K562 (cell line): ENCODE data around the gene WASHC3. TPM values are rescaled to one million over a fixed set of nuclear protein-coding genes. Genes with fewer than 3 reads are reported as not detected.

ENCODE experiments used
- ATAC-seq: fragments of 200-7000 bp; cut with Tn5 transposase; 3 replicates; pipeline ENCODE4 v1.9.1; 2020; ENCODE audit warnings: moderate library complexity
- BruUV-seq: library from RNA; stranded (reverse); fragments of 400-500 nt; replicated peaks from 2 replicates; lab custom pipeline; 2021; lab: Mats Ljungman, UMichigan
- CTCF ChIA-PET: fragments of 300-600 bp; formaldehyde crosslinking; extraction: SDS; loops from one replicate; lab custom pipeline; 2021; ENCODE audit warnings: low intra/inter-chr PET ratio; lab: Yijun Ruan, JAX
- POLR2A ChIA-PET: fragments of 300-600, 350-650 bp; sonication (Branson Sonifier 250); formaldehyde crosslinking; extraction: SDS; loops from one replicate; lab custom pipeline; 2021; ENCODE audit warnings: antibody characterized with exemption, inconsistent platforms; lab: Yijun Ruan, JAX
- DNase-seq, 4 experiments: peaks; one replicate each; pipeline versions ENCODE4 v3.0.0 to v3.0.0-alpha.2; 2011 to 2018; ENCODE audit warnings: low spot score in 3 of 4, mixed read lengths in 3 of 4; ENCODE audit errors: extremely low read depth in 1 of 4
- FAIRE-seq: peaks from 2 replicates; lab custom pipeline; 2011; peaks lifted over from hg19 to GRCh38; lab: Jason Lieb, UNC
- H2AFZ ChIP-seq: 2 replicates; pipeline ENCODE4 v1.6.0; 2011; ENCODE audit warnings: low read depth, low read length, control low read depth, inconsistent platforms
- H3K27ac ChIP-seq: fragments of 200-600 bp; 3 replicates; pipeline ENCODE4 v1.8.0; 2011; ENCODE audit warnings: low read depth, mild to moderate bottlenecking, control low read depth, inconsistent platforms, low read length, moderate library complexity, mixed read lengths; ENCODE audit errors: extremely low read depth
- H3K27me3 ChIP-seq, 2 experiments: fragments of 300-600 bp in 1 of 2; 2 replicates in 1 of 2; 3 replicates in 1 of 2; pipeline versions ENCODE4 v1.6.0 to v1.8.0; 2011; ENCODE audit warnings: inconsistent platforms in 2 of 2, low read length in 2 of 2, mild to moderate bottlenecking in 1 of 2, mixed read lengths in 1 of 2, moderate library complexity in 1 of 2; ENCODE audit not compliant: control insufficient read depth in 2 of 2, insufficient read depth in 2 of 2
- H3K36me3 ChIP-seq: fragments of 300-600 bp; 3 replicates; pipeline ENCODE4 v1.8.0; 2011; ENCODE audit warnings: mild to moderate bottlenecking, low read length, inconsistent platforms; ENCODE audit not compliant: control insufficient read depth, insufficient read depth
- H3K4me1 ChIP-seq, 2 experiments: fragments of 200-600 bp in 1 of 2; replicated peaks in 1 of 2; 2 replicates in 1 of 2; 3 replicates in 1 of 2; pipeline versions ENCODE4 v1.5.1 to v1.8.0; 2011; ENCODE audit warnings: inconsistent platforms in 2 of 2, low read length in 2 of 2, mild to moderate bottlenecking in 1 of 2, mixed read lengths in 1 of 2, moderate library complexity in 1 of 2; ENCODE audit not compliant: control insufficient read depth in 2 of 2, insufficient read depth in 2 of 2
- H3K4me2 ChIP-seq: 2 replicates; pipeline ENCODE4 v1.6.1; 2011; ENCODE audit warnings: low read length, control low read depth, inconsistent platforms, mixed read lengths; ENCODE audit not compliant: insufficient read depth
- H3K4me3 ChIP-seq: fragments of 200-600 bp; sonication (generic), shearing (Covaris generic); 2 replicates; pipeline ENCODE4 v1.5.1; 2016; ENCODE audit warnings: control low read depth, inconsistent platforms
- H3K79me2 ChIP-seq: fragments of 200-600 bp; 3 replicates; pipeline ENCODE4 v1.8.0; 2011; ENCODE audit warnings: low read length, inconsistent platforms; ENCODE audit not compliant: control insufficient read depth, insufficient read depth
- H3K9ac ChIP-seq, 2 experiments: 2 replicates each; pipeline versions ENCODE4 v1.6.0 to v1.6.1; 2011; ENCODE audit warnings: low read depth in 2 of 2, low read length in 2 of 2, control low read depth in 1 of 2, inconsistent platforms in 1 of 2, mild to moderate bottlenecking in 1 of 2, mixed read lengths in 1 of 2; ENCODE audit not compliant: insufficient read depth in 1 of 2
- H3K9me1 ChIP-seq: one replicate; pipeline ENCODE4 v1.6.0; 2011; ENCODE audit warnings: inconsistent platforms, mild to moderate bottlenecking, low read length, moderate library complexity; ENCODE audit not compliant: control insufficient read depth, insufficient read depth
- H3K9me3 ChIP-seq: replicated peaks from 2 replicates; pipeline ENCODE4 v1.5.1; 2011; ENCODE audit warnings: low read depth, low read length, inconsistent platforms; ENCODE audit not compliant: control insufficient read depth, insufficient read depth
- H4K20me1 ChIP-seq: replicated peaks from 2 replicates; pipeline ENCODE4 v1.6.1; 2011; ENCODE audit warnings: low read length, inconsistent platforms, mixed read lengths; ENCODE audit not compliant: control insufficient read depth, insufficient read depth
- C11orf30 ChIP-seq: fragments of 450-650 bp; IDR thresholded peaks from 2 replicates; pipeline ENCODE4 v1.6.1; 2016; ENCODE audit warnings: low read depth, mild to moderate bottlenecking
- HBP1 ChIP-seq: fragments of 450-650 bp; formaldehyde crosslinking; IDR thresholded peaks from 2 replicates; pipeline ENCODE4 v1.4.0; 2022; ENCODE audit warnings: missing genetic modification characterization
- MAFG ChIP-seq: fragments of 450-650 bp; conservative IDR thresholded peaks from 2 replicates; pipeline ENCODE4 v1.6.1; 2016; ENCODE audit warnings: missing genetic modification characterization, missing compliant biosample characterization
- MXI1 ChIP-seq: IDR thresholded peaks from 2 replicates; pipeline ENCODE4 v1.6.1; 2011; ENCODE audit warnings: low read depth, mild to moderate bottlenecking, improper control_type of control experiment, low read length
- MYC ChIP-seq, 2 experiments: fragments of 250-450 bp in 1 of 2; sonication (Bioruptor Pico) in 1 of 2; IDR thresholded peaks; 2 replicates each; pipeline versions ENCODE4 v1.5.1 to v1.6.1; 2012 to 2021; ENCODE audit warnings: low read depth in 2 of 2, borderline replicate concordance in 1 of 2, improper control_type of control experiment in 1 of 2, low read length in 1 of 2, mild to moderate bottlenecking in 1 of 2, moderate library complexity in 1 of 2
- NFE2 ChIP-seq: IDR thresholded peaks from 2 replicates; pipeline ENCODE4 v1.6.1; 2014; ENCODE audit warnings: antibody characterized with exemption, low read depth
- NFE2L1 ChIP-seq: fragments of 450-650 bp; IDR thresholded peaks from 2 replicates; pipeline ENCODE4 v1.6.1; 2016; ENCODE audit warnings: missing genetic modification characterization, low read depth, mild to moderate bottlenecking, missing compliant biosample characterization, moderate library complexity, borderline replicate concordance
- ZBTB49 ChIP-seq: sonication (generic); formaldehyde crosslinking; IDR thresholded peaks from 2 replicates; pipeline ENCODE4 v1.8.0; 2022; ENCODE audit warnings: missing genetic modification reagents, mild to moderate bottlenecking, borderline replicate concordance
- ZNF175 ChIP-seq: fragments of 200-800 bp; sonication (Bioruptor generic); IDR thresholded peaks from 2 replicates; pipeline ENCODE4 v1.6.1; 2016; ENCODE audit warnings: low read depth, mild to moderate bottlenecking, missing genetic modification characterization, missing compliant biosample characterization
- ZNF184 ChIP-seq: sonication (generic); formaldehyde crosslinking; IDR thresholded peaks from 2 replicates; pipeline ENCODE4 v1.5.0; 2020; ENCODE audit warnings: missing genetic modification reagents
- ZNF316 ChIP-seq: fragments of 450-650 bp; IDR thresholded peaks from 2 replicates; pipeline ENCODE4 v1.6.1; 2016
- ZNF41 ChIP-seq: fragments of 250-450 bp; sonication (Bioruptor Pico); conservative IDR thresholded peaks from 2 replicates; pipeline ENCODE4 v1.4.0; 2020; ENCODE audit warnings: mild to moderate bottlenecking
- ZNF507 ChIP-seq: conservative IDR thresholded peaks from 2 replicates; pipeline ENCODE4 v1.6.1; 2017; ENCODE audit warnings: missing genetic modification characterization, missing compliant biosample characterization
- WGBS: fragments of 100-300 bp; shearing (Covaris generic); methylation state at CpG from one replicate; pipeline ENCODE4 v1.1.6; 2016; ENCODE audit warnings: low coverage, mixed read lengths; ENCODE audit not compliant: insufficient coverage; ENCODE audit errors: missing lambda C conversion rate; 5-methylcytosine and 5-hydroxymethylcytosine counted together
- in situ Hi-C: fragments of 300-500 bp; cut with MboI; formaldehyde crosslinking; loops from 4 replicates; pipeline ENCODE4 v1.15.0; 2018; ENCODE audit warnings: inconsistent platforms, mixed read lengths
- intact Hi-C: fragments of 100-400 bp; cut with micrococcal nuclease; formaldehyde crosslinking; loops from 2 replicates; pipeline ENCODE4 v1.14.2; 2022
- polyA plus RNA-seq, 8 experiments: library from polyadenylated mRNA; depleted of rRNA in 4 of 8; stranded (reverse) in 5 of 8; unstranded in 3 of 8; fragments of >200 nt; fragmentation: Nextera tagmentation in 2 of 8; fragmentation: Illumina TruSeq in 1 of 8; extraction: Ambion mirVana in 2 of 8; extraction: Trizol in 1 of 8; gene quantifications; 2 replicates each; pipeline versions ENCODE4 v1.2.1 to v1.2.3, GENCODE V29; 2011 to 2014; ENCODE audit warnings: inconsistent platforms in 1 of 8, missing spikeins in 1 of 8
- total RNA-seq, 7 experiments: library from RNA; depleted of rRNA in 6 of 7; stranded (reverse); fragments of >200 nt in 6 of 7; fragmentation: Illumina TruSeq in 2 of 7; extraction: Trizol in 2 of 7; gene quantifications; 2 replicates each; pipeline versions ENCODE4 v1.2.1 to v1.2.3, GENCODE V29; 2011 to 2021; ENCODE audit warnings: low replicate concordance in 1 of 7

The WASHC3 gene
- total and polyA plus RNA-seq, 9 of the 15 experiments (the other 6 are each of a cell fraction or from before 2014, with no cell fraction given), result 14.3 to 74.9 (median 35.1) TPM

GRCh38 chr12:102110782-102111181 is 49.0 kb upstream of the WASHC3 start:
- Histone ChIP-seq H3K79me2 (no peaks in the 10 kb centered on the region), H3K4me2 (no peak overlapping the region), H3K9me3 (peaks cover 10% of the 10 kb centered on the region), H3K4me1 (no peaks in the 10 kb centered on the region), H3K27ac (no peak overlapping the region), H4K20me1 (no peaks in the 10 kb centered on the region), H3K36me3 (peaks cover 85% of the 10 kb centered on the region), H2AFZ (no peak overlapping the region), H3K9me1 (no peaks in the 10 kb centered on the region), H3K27me3 (no peaks in the 10 kb centered on the region), H3K4me3 (no peak overlapping the region), H3K9ac (no peak overlapping the region)
- ChIA-PET CTCF (no interaction called here), POLR2A (interaction anchor here (1.2 to 2.3 kb wide), 2 partner anchors 8 to 14 kb away, joined by 3 to 7 read pairs; partner anchors contain the start of genes NUP37 and PARPBP)
- no TSS peak for BruUV-seq
- in situ Hi-C loops, result loop anchor here (10.0 kb wide), 1 partner anchor 1694 kb away; no protein-coding TSS in a partner anchor
- FAIRE-seq (no peak), DNase-seq (no peak), ATAC-seq (no peak)
- intact Hi-C loops, result no loop called here
- TF ChIP-seq C11orf30 (peak; percentile 26; the same call in 1 of the 2 replicates), MAFG (tag) (peak; percentile 72), NFE2 (peak; percentile 46), ZNF316 (peak; percentile 81), ZNF507 (tag) (no peak), NFE2L1 (peak; percentile 51; the same call in 1 of the 2 replicates), ZNF184 (CRISPR knock-in tag) (no peak)

GRCh38 chr12:102107970-102108369 is 46.2 kb upstream of the WASHC3 start:
- FAIRE-seq (no peak), ATAC-seq (no peak), DNase-seq (no peak)
- ChIA-PET POLR2A (no interaction called here), CTCF (no interaction called here)
- H2AFZ ChIP-seq, result no peak overlapping the region
- no peak overlapping the region for H3K9ac ChIP-seq
- WGBS, result 94% methylated on average over 1 of the region's 1 CpG
- H3K9me3 ChIP-seq, result peaks cover 10% of the 10 kb centered on the region
- H3K27ac ChIP-seq, result no peak overlapping the region
- intact Hi-C loops, result no loop called here
- H3K9me1 ChIP-seq, result no peaks in the 10 kb centered on the region
- no peaks in the 10 kb centered on the region for H4K20me1 ChIP-seq
- BruUV-seq, result no TSS peak
- H3K79me2 ChIP-seq, result no peaks in the 10 kb centered on the region
- no peaks in the 10 kb centered on the region for H3K4me1 ChIP-seq
- H3K27me3 ChIP-seq, result no peaks in the 10 kb centered on the region
- peaks cover 92% of the 10 kb centered on the region for H3K36me3 ChIP-seq
- no peak overlapping the region for H3K4me2 ChIP-seq
- H3K4me3 ChIP-seq, result no peak overlapping the region
- in situ Hi-C loops, result no loop called here
- TF ChIP-seq HBP1 (CRISPR knock-in tag), result no peak
- no peak for TF ChIP-seq ZBTB49
- TF ChIP-seq MYC (IDR thresholded peaks at IDR 0.05; ENCODE audit: low read depth, low read length), result no peak
- TF ChIP-seq MYC (CRISPR knock-in tag; IDR thresholded peaks at IDR 0.05; ENCODE audit: borderline replicate concordance, low read depth), result no peak
- no peak for TF ChIP-seq ZNF41
- no peak for TF ChIP-seq MAFG (tag)
- TF ChIP-seq MXI1, result no peak
- TF ChIP-seq ZNF175, result no peak
